ENCODE data around the gene MEIS2.

- TF ChIP-seq POLR2AphosphoS5 (IDR thresholded peaks at IDR 0.05; ENCODE audit: low read depth, low read length): no peak
- no peak for TF ChIP-seq TAF1 (IDR thresholded peaks at IDR 0.05; ENCODE audit: borderline replicate concordance, insufficient read depth, low read length)
- no peak for TF ChIP-seq REST (IDR thresholded peaks at IDR 0.05; ENCODE audit: insufficient read depth in 1 of 2, low read depth in 2 of 2, low read length in 2 of 2)
- TF ChIP-seq SIN3A (IDR thresholded peaks at IDR 0.05; ENCODE audit: borderline replicate concordance, insufficient read depth, low read length): no peak
These were observed 22.6 kb downstream of the MEIS2 start for GRCh38 chr15:37077623-37078351.
